Loucy (cell line): ENCODE data around the gene HIF1A.
A peak's percentile ranks its signal among the peaks of the same experiment; 100 is the strongest.

Experiments used
- H2AFZ ChIP-seq: fragments of 200-600 bp; sonication (generic); 2 replicates; pipeline ENCODE4 v1.6.0; 2016; ENCODE audit warnings: antibody characterized with exemption, mild to moderate bottlenecking, low read length, moderate library complexity
- H3F3A ChIP-seq: fragments of 200-600 bp; 2 replicates; pipeline ENCODE4 v1.6.0; 2016; ENCODE audit warnings: antibody characterized with exemption, low read depth, mild to moderate bottlenecking
- H3K27me3 ChIP-seq: fragments of 200-600 bp; sonication (generic); 2 replicates; pipeline ENCODE4 v1.6.1; 2014; ENCODE audit warnings: low read length, mild to moderate bottlenecking; ENCODE audit not compliant: insufficient read depth, poor library complexity, severe bottlenecking
- H3K36me3 ChIP-seq: fragments of 200-600 bp; sonication (generic); 2 replicates; pipeline ENCODE4 v1.6.1; 2016; ENCODE audit warnings: low read length; ENCODE audit not compliant: insufficient read depth
- H3K4me1 ChIP-seq: fragments of 200-600 bp; sonication (generic); 2 replicates; pipeline ENCODE4 v1.5.1; 2014; ENCODE audit warnings: low read length, mild to moderate bottlenecking; ENCODE audit not compliant: insufficient read depth, poor library complexity, severe bottlenecking
- H3K4me2 ChIP-seq: fragments of 200-600 bp; sonication (generic); 2 replicates; pipeline ENCODE4 v1.6.0; 2014; ENCODE audit warnings: antibody characterized with exemption, low read length, low read depth, mild to moderate bottlenecking; ENCODE audit not compliant: poor library complexity, severe bottlenecking
- H3K4me3 ChIP-seq: fragments of 200-600 bp; sonication (generic); 2 replicates; pipeline ENCODE4 v1.5.1; 2014; ENCODE audit warnings: low read length, mild to moderate bottlenecking, mixed read lengths; ENCODE audit not compliant: poor library complexity, severe bottlenecking
- H3K79me2 ChIP-seq: fragments of 200-600 bp; sonication (generic); 2 replicates; pipeline ENCODE4 v1.6.1; 2014; ENCODE audit warnings: low read length; ENCODE audit not compliant: insufficient read depth
- H3K9ac ChIP-seq: fragments of 200-600 bp; sonication (generic); 2 replicates; pipeline ENCODE4 v1.6.0; 2014; ENCODE audit warnings: mild to moderate bottlenecking, low read depth, low read length, moderate library complexity; ENCODE audit not compliant: poor library complexity, severe bottlenecking
- H3K9me2 ChIP-seq: fragments of 200-600 bp; sonication (generic); replicated peaks from 2 replicates; pipeline ENCODE4 v1.6.1; 2016; ENCODE audit warnings: low read depth, low read length, mixed read lengths
- H3K9me3 ChIP-seq: fragments of 200-600 bp; sonication (generic); 2 replicates; pipeline ENCODE4 v1.6.1; 2014; ENCODE audit warnings: mild to moderate bottlenecking, antibody characterized with exemption, low read length, low read depth; ENCODE audit not compliant: insufficient read depth
- H4K20me1 ChIP-seq: fragments of 200-600 bp; sonication (generic); 2 replicates; pipeline ENCODE4 v1.6.0; 2014; ENCODE audit warnings: antibody characterized with exemption, low read length, mild to moderate bottlenecking; ENCODE audit not compliant: insufficient read depth, poor library complexity, severe bottlenecking
- EZH2phosphoT487 ChIP-seq: fragments of 200-600 bp; IDR thresholded peaks from 2 replicates; pipeline ENCODE4 v1.6.1; 2018; ENCODE audit warnings: antibody characterized with exemption, mild to moderate bottlenecking, moderate library complexity, borderline replicate concordance
- TF ChIP-seq, protein P1 (sequence below): fragments of 200-600 bp; sonication (generic); conservative IDR thresholded peaks from 2 replicates; pipeline ENCODE4 v1.5.1; 2014; ENCODE audit warnings: mild to moderate bottlenecking, antibody characterized with exemption, low read length

Gene HIF1A

GRCh38 chr14:61661471-61662400 is 33.6 kb upstream of the HIF1A start:
- no peaks in the 10 kb centered on the region for H3K79me2 ChIP-seq
- H3K36me3 ChIP-seq, result no peaks in the 10 kb centered on the region
- H3K9ac ChIP-seq, result no peak overlapping the region
- no peak overlapping the region; the same call in 1 of the 2 replicates for H2AFZ ChIP-seq
- H3F3A ChIP-seq, result no peaks in the 10 kb centered on the region
- H3K4me2 ChIP-seq, result peak overlapping the region; percentile 58
- no peaks in the 10 kb centered on the region for H4K20me1 ChIP-seq
- H3K9me2 ChIP-seq, result no peaks in the 10 kb centered on the region
- peaks cover 40% of the 10 kb centered on the region for H3K4me1 ChIP-seq
- H3K9me3 ChIP-seq, result no peaks in the 10 kb centered on the region
- no peaks in the 10 kb centered on the region for H3K27me3 ChIP-seq
- H3K4me3 ChIP-seq, result peak overlapping the region; percentile 9
- TF ChIP-seq, protein P1, sequence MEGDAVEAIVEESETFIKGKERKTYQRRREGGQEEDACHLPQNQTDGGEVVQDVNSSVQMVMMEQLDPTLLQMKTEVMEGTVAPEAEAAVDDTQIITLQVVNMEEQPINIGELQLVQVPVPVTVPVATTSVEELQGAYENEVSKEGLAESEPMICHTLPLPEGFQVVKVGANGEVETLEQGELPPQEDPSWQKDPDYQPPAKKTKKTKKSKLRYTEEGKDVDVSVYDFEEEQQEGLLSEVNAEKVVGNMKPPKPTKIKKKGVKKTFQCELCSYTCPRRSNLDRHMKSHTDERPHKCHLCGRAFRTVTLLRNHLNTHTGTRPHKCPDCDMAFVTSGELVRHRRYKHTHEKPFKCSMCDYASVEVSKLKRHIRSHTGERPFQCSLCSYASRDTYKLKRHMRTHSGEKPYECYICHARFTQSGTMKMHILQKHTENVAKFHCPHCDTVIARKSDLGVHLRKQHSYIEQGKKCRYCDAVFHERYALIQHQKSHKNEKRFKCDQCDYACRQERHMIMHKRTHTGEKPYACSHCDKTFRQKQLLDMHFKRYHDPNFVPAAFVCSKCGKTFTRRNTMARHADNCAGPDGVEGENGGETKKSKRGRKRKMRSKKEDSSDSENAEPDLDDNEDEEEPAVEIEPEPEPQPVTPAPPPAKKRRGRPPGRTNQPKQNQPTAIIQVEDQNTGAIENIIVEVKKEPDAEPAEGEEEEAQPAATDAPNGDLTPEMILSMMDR, result no peak
- no peak for TF ChIP-seq EZH2phosphoT487

- H3K9me2 ChIP-seq, result no peaks in the 10 kb centered on the region
- no peak overlapping the region for H3K9ac ChIP-seq
- peak overlapping the region; percentile 58 for H3K4me2 ChIP-seq
- H4K20me1 ChIP-seq, result no peaks in the 10 kb centered on the region
- no peak for TF ChIP-seq EZH2phosphoT487
- TF ChIP-seq, protein P1, result no peak
- H3K4me3 ChIP-seq, result peak overlapping the region; percentile 9
- H3K9me3 ChIP-seq, result no peaks in the 10 kb centered on the region
- H3K79me2 ChIP-seq, result no peaks in the 10 kb centered on the region
- H2AFZ ChIP-seq, result 0 out of 2 replicates have a peak overlapping the region, but pooled peaks have one; percentile 1
- H3K4me1 ChIP-seq, result peaks cover 40% of the 10 kb centered on the region
- no peaks in the 10 kb centered on the region for H3F3A ChIP-seq
- H3K36me3 ChIP-seq, result no peaks in the 10 kb centered on the region
- H3K27me3 ChIP-seq, result no peaks in the 10 kb centered on the region
Measured at GRCh38 chr14:61662437-61663311, 32.6 kb upstream of the HIF1A start.

DNA sequence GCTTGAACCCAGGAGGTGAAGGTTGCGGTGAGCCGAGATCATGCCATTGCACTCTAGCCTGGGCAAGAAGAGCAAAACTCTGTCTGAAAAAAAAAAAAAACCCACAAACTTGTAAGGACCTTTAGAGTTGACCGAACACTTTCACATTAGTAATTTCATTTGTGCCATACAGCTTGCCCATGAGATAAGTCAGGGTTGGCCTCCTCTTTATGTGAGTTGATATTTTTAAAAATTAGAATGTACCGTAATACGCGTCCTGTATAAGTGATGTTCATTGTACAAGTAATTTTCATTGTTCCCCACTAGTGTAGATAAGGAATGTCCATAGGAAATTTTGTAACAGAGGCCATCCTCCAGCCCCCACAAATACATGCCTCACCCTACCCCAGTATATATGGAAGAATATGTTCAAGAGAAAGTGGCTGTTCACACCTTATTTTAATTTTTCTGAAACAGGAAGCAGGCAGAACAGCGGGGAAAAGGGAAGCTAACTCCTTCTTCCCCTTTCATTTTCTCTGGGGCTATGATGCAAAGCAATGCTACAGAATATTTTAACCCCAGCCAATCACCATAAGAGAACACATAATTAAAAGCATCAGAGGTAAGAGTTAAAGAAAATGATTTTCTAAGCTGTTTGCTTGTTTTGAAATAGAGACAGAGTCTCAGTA is 31.9 kb upstream of the HIF1A start:
- H3K4me1 ChIP-seq, result peaks cover 40% of the 10 kb centered on the region
- H3K4me2 ChIP-seq, result peak overlapping the region; percentile 2
- H3K27me3 ChIP-seq, result no peaks in the 10 kb centered on the region
- H3K79me2 ChIP-seq, result no peaks in the 10 kb centered on the region
- H3K9me3 ChIP-seq, result no peaks in the 10 kb centered on the region
- no peaks in the 10 kb centered on the region for H4K20me1 ChIP-seq
- peak overlapping the region; percentile 9 for H3K4me3 ChIP-seq
- no peaks in the 10 kb centered on the region for H3K36me3 ChIP-seq
- H2AFZ ChIP-seq, result peak overlapping the region; percentile 45; the same call in 1 of the 2 replicates
- no peaks in the 10 kb centered on the region for H3K9me2 ChIP-seq
- H3K9ac ChIP-seq, result no peak overlapping the region
- H3F3A ChIP-seq, result no peaks in the 10 kb centered on the region
- TF ChIP-seq, protein P1, result no peak
- TF ChIP-seq EZH2phosphoT487, result no peak
